Measurements from ENCODE around the gene PBX3. TPM values are rescaled to one million over a fixed set of nuclear protein-coding genes. Genes with fewer than 3 reads are reported as not detected.

PBX3 gene
- total and polyA plus RNA-seq, 10 of the 15 experiments (the other 5 are each of a cell fraction or from before 2014, with no cell fraction given), result 6.7 to 146 (median 22.2) TPM

- no peak for TF ChIP-seq ZBTB4 (CRISPR knock-in tag; IDR thresholded peaks at IDR 0.05)
- TF ChIP-seq MTA2 (IDR thresholded peaks at IDR 0.05; ENCODE audit: low read depth), result no peak
Measured at GRCh38 chr9:125913551-125913950, 166.4 kb downstream of the PBX3 start (continued).

DNA sequence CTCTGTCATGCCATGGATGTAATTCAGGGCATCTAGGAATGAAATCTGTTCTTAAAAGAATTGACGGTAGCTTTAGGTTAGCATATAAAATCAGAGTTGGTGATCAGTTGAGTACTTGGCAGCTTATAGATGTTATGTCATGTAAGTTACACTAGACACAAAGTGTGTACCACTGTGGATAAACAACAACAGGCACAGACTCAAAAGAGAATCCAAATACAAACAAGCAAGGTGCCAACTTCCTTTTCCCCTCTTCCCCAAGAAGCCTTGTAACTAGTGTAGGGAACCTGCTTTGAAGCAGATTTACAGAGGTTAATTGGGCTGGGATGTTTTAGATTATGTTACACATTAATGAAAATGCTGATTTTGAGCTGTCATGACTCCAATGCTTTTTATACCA lies 167.2 kb downstream of the PBX3 start:
- Histone ChIP-seq H4K20me1 (ENCODE audit: control insufficient read depth, insufficient read depth) (no peaks in the 10 kb centered on the region), H3K27ac (ENCODE audit: control insufficient read depth, insufficient read depth) (no peak overlapping the region), H3K79me2 (ENCODE audit: control insufficient read depth, insufficient read depth, low read length) (no peaks in the 10 kb centered on the region; the same call in none of the 2 replicates), H2AFZ (ENCODE audit: control insufficient read depth, low read depth, low read length) (no peak overlapping the region), H3K9ac (ENCODE audit: control insufficient read depth, insufficient read depth, low read length) (no peak overlapping the region), H3K4me1 (ENCODE audit: control insufficient read depth, insufficient read depth, low read length) (no peaks in the 10 kb centered on the region), H3K4me3 (no peak overlapping the region), H3K27me3 (replicated peaks in 1 of 2; ENCODE audit: control insufficient read depth in 2 of 2, insufficient read depth in 2 of 2, low read length in 1 of 2) (no peaks in the 10 kb centered on the region), H3K9me3 (replicated peaks; ENCODE audit: control insufficient read depth, insufficient read depth, low read length) (no peaks in the 10 kb centered on the region), H3K4me2 (ENCODE audit: control insufficient read depth, insufficient read depth) (no peak overlapping the region), H3K36me3 (ENCODE audit: control insufficient read depth in 2 of 2, insufficient read depth in 2 of 2, low read length in 1 of 2) (peaks cover 0 to 4% of the 10 kb centered on the region in 2 experiments; a peak in 2 of 4 replicates)
- in situ Hi-C loops (cut with MboI) (no loop called here), intact Hi-C loops (cut with micrococcal nuclease; ENCODE audit: unreplicated experiment) (no loop called here)
- BruUV-seq (replicated peaks), result no TSS peak
- POLR2A ChIA-PET, result interaction anchor here (0.5 kb wide), 1 partner anchor 595 kb away, joined by 3 read pairs; no protein-coding TSS in a partner anchor
- RAD21 ChIA-PET (ENCODE audit: unreplicated experiment), result interaction anchor here (1.4 kb wide), 1 partner anchor 14 kb away, joined by 4 read pairs; no protein-coding TSS in a partner anchor
- no peak for DNase-seq (ENCODE audit: low read depth, low spot score)
- TF ChIP-seq E4F1 (IDR thresholded peaks at IDR 0.05; ENCODE audit: borderline replicate concordance, partially characterized antibody) (no peak), SMARCA5 (IDR thresholded peaks at IDR 0.05) (no peak), HDGF (IDR thresholded peaks at IDR 0.05) (no peak), CREM (IDR thresholded peaks at IDR 0.05; ENCODE audit: low read depth) (no peak), NR2F1 (conservative IDR thresholded peaks at IDR 0.05) (no peak), SIX5 (IDR thresholded peaks at IDR 0.05; ENCODE audit: low read depth, low read length, severe bottlenecking) (no peak), ESRRA (IDR thresholded peaks at IDR 0.05; ENCODE audit: low read length) (no peak), EED (IDR thresholded peaks at IDR 0.05; ENCODE audit: low read depth) (no peak), ZBTB4 (CRISPR knock-in tag; IDR thresholded peaks at IDR 0.05) (no peak), CHD1 (IDR thresholded peaks at IDR 0.05; ENCODE audit: low read depth, low read length) (no peak), YY1 (IDR thresholded peaks at IDR 0.05; ENCODE audit: low read depth, low read length) (no peak), GATAD2B (conservative IDR thresholded peaks at IDR 0.05; ENCODE audit: low read depth) (no peak), MTA2 (IDR thresholded peaks at IDR 0.05; ENCODE audit: low read depth) (no peak), DPF2 (IDR thresholded peaks at IDR 0.05) (no peak), MTA3 (IDR thresholded peaks at IDR 0.05; ENCODE audit: borderline replicate concordance, low read length) (no peak)
- ATAC-seq, result no peak
- CTCF ChIA-PET, result no interaction called here
- FAIRE-seq, result no peak
- SMC1A ChIA-PET (ENCODE audit: uncharacterized antibody, unreplicated experiment), result interaction anchor here (0.7 to 2.2 kb wide), 8 partner anchors 9 to 147 kb away, joined by 3 to 11 read pairs (median 3); no protein-coding TSS in a partner anchor
- 100% methylated on average over 1 of the region's 1 CpG for WGBS (ENCODE audit: insufficient coverage, insufficient replicate concordance, low lambda C conversion rate, missing lambda C conversion rate)
